HEK293 (cell line): ENCODE measurements around the gene FAM228B.

Experiments used
- CTCF ChIA-PET: fragments of 350-600 bp; formaldehyde crosslinking; extraction: SDS; loops from one replicate; lab custom pipeline; 2021; ENCODE audit warnings: antibody characterized with exemption; lab: Yijun Ruan, JAX
- POLR2A ChIA-PET: fragments of 300-600 bp; formaldehyde crosslinking; extraction: SDS; loops from one replicate; lab custom pipeline; 2020; ENCODE audit warnings: antibody characterized with exemption, inconsistent platforms; lab: Yijun Ruan, JAX
- H3K27ac ChIP-seq: fragments of 200-500 bp; sonication (Bioruptor generic); 2 replicates; pipeline ENCODE4 v1.5.1; 2014; ENCODE audit warnings: low read depth, low read length, control low read depth, inconsistent platforms; ENCODE audit errors: extremely low read depth
- H3K36me3 ChIP-seq, 2 experiments: fragments of 200-500 bp in 1 of 2; sonication (Bioruptor generic) in 1 of 2; 1 replicate in 1 of 2; 2 replicates in 1 of 2; pipeline ENCODE4 v1.5.1; 2014 to 2017; ENCODE audit warnings: inconsistent platforms in 2 of 2, low read length in 2 of 2; ENCODE audit not compliant: control insufficient read depth in 2 of 2, insufficient read depth in 1 of 2
- H3K4me1 ChIP-seq: fragments of 200-500 bp; sonication (Bioruptor generic); 2 replicates; pipeline ENCODE4 v1.5.1; 2014; ENCODE audit warnings: mild to moderate bottlenecking, low read length, inconsistent platforms; ENCODE audit not compliant: control insufficient read depth, insufficient read depth
- H3K4me3 ChIP-seq: 2 replicates; pipeline ENCODE4 v1.5.1; 2011; ENCODE audit warnings: low read depth, mild to moderate bottlenecking, control low read depth, low read length, moderate library complexity
- H3K9me3 ChIP-seq: fragments of 200-500 bp; sonication (Bioruptor generic); 2 replicates; pipeline ENCODE4 v1.5.1; 2014; ENCODE audit warnings: low read depth, low read length, inconsistent platforms; ENCODE audit not compliant: control insufficient read depth, insufficient read depth
- GLIS1 ChIP-seq: fragments of 450-650 bp; formaldehyde crosslinking; IDR thresholded peaks from 2 replicates; pipeline ENCODE4 v1.5.1; 2016; ENCODE audit warnings: missing biosample characterization, missing genetic modification characterization
- GLIS2 ChIP-seq: fragments of 450-650 bp; formaldehyde crosslinking; IDR thresholded peaks from 2 replicates; pipeline ENCODE4 v1.5.1; 2016; ENCODE audit warnings: missing biosample characterization, missing genetic modification characterization
- MZF1 ChIP-seq: fragments of 450-650 bp; formaldehyde crosslinking; IDR thresholded peaks from 2 replicates; pipeline ENCODE4 v1.5.1; 2017; ENCODE audit warnings: missing biosample characterization, missing genetic modification characterization, borderline replicate concordance
- OSR2 ChIP-seq: fragments of 450-650 bp; formaldehyde crosslinking; IDR thresholded peaks from 2 replicates; pipeline ENCODE4 v1.5.1; 2016; ENCODE audit warnings: missing biosample characterization, missing genetic modification characterization
- REST ChIP-seq: fragments of 450-650 bp; formaldehyde crosslinking; IDR thresholded peaks from 2 replicates; pipeline ENCODE4 v1.5.1; 2016; ENCODE audit warnings: missing biosample characterization, missing genetic modification characterization
- SETDB1 ChIP-seq: IDR thresholded peaks from one replicate; pipeline ENCODE4 v1.6.1; 2017; ENCODE audit warnings: mild to moderate bottlenecking, low read length, moderate library complexity, mixed read lengths; ENCODE audit not compliant: insufficient read length
- WT1 ChIP-seq: fragments of 450-650 bp; formaldehyde crosslinking; IDR thresholded peaks from 2 replicates; pipeline ENCODE4 v1.5.1; 2016; ENCODE audit warnings: missing biosample characterization, missing genetic modification characterization
- ZBTB21 ChIP-seq: fragments of 450-650 bp; formaldehyde crosslinking; IDR thresholded peaks from 2 replicates; pipeline ENCODE4 v1.5.1; 2017; ENCODE audit warnings: missing biosample characterization, missing genetic modification characterization
- ZFP3 ChIP-seq: fragments of 450-650 bp; formaldehyde crosslinking; IDR thresholded peaks from 2 replicates; pipeline ENCODE4 v1.5.1; 2016; ENCODE audit warnings: low read depth, missing biosample characterization, missing genetic modification characterization
- ZNF175 ChIP-seq: fragments of 450-650 bp; formaldehyde crosslinking; IDR thresholded peaks from 2 replicates; pipeline ENCODE4 v1.5.1; 2016; ENCODE audit warnings: missing biosample characterization, missing genetic modification characterization
- ZNF2 ChIP-seq: fragments of 450-650 bp; formaldehyde crosslinking; IDR thresholded peaks from 2 replicates; pipeline ENCODE4 v1.5.1; 2016; ENCODE audit warnings: missing biosample characterization, missing genetic modification characterization
- ZNF202 ChIP-seq: fragments of 450-650 bp; formaldehyde crosslinking; IDR thresholded peaks from 2 replicates; pipeline ENCODE4 v1.5.1; 2016; ENCODE audit warnings: missing biosample characterization, missing genetic modification characterization, borderline replicate concordance
- ZNF211 ChIP-seq: fragments of 450-650 bp; formaldehyde crosslinking; IDR thresholded peaks from 2 replicates; pipeline ENCODE4 v1.5.1; 2016; ENCODE audit warnings: low read depth, missing biosample characterization, missing genetic modification characterization
- ZNF274 ChIP-seq, 2 experiments: fragments of 200-500 bp in 1 of 2; fragments of 450-650 bp in 1 of 2; sonication (Bioruptor generic) in 1 of 2; formaldehyde crosslinking in 1 of 2; IDR thresholded peaks; 2 replicates each; pipeline versions ENCODE4 v1.5.1 to v1.6.1; 2014 to 2016; ENCODE audit warnings: borderline replicate concordance in 1 of 2, inconsistent platforms in 1 of 2, low read length in 1 of 2, missing biosample characterization in 1 of 2, missing genetic modification characterization in 1 of 2
- ZNF292 ChIP-seq: fragments of 450-650 bp; formaldehyde crosslinking; IDR thresholded peaks from 2 replicates; pipeline ENCODE4 v1.5.1; 2016; ENCODE audit warnings: low read depth, missing biosample characterization, missing genetic modification characterization, borderline replicate concordance
- ZNF302 ChIP-seq: fragments of 450-650 bp; formaldehyde crosslinking; IDR thresholded peaks from 2 replicates; pipeline ENCODE4 v1.5.1; 2016; ENCODE audit warnings: missing biosample characterization, missing genetic modification characterization, low read depth
- ZNF341 ChIP-seq: fragments of 450-650 bp; formaldehyde crosslinking; IDR thresholded peaks from 2 replicates; pipeline ENCODE4; 2016; ENCODE audit warnings: low read depth, missing biosample characterization, missing genetic modification characterization
- ZNF473 ChIP-seq: fragments of 450-650 bp; formaldehyde crosslinking; IDR thresholded peaks from 2 replicates; pipeline ENCODE4 v1.5.1; 2017; ENCODE audit warnings: missing biosample characterization, missing genetic modification characterization
- ZNF521 ChIP-seq: fragments of 450-650 bp; formaldehyde crosslinking; IDR thresholded peaks from 2 replicates; pipeline ENCODE4 v1.5.1; 2017; ENCODE audit warnings: missing biosample characterization, mild to moderate bottlenecking, missing genetic modification characterization
- ZNF580 ChIP-seq: fragments of 450-650 bp; formaldehyde crosslinking; IDR thresholded peaks from 2 replicates; pipeline ENCODE4 v1.5.1; 2016; ENCODE audit warnings: missing biosample characterization, missing genetic modification characterization
- ZNF585B ChIP-seq: fragments of 450-650 bp; formaldehyde crosslinking; IDR thresholded peaks from 2 replicates; pipeline ENCODE4 v1.5.1; 2016; ENCODE audit warnings: missing biosample characterization, missing genetic modification characterization
- ZNF658 ChIP-seq: fragments of 450-650 bp; formaldehyde crosslinking; IDR thresholded peaks from 2 replicates; pipeline ENCODE4; 2016; ENCODE audit warnings: missing biosample characterization, missing genetic modification characterization
- ZNF76 ChIP-seq: fragments of 450-650 bp; formaldehyde crosslinking; IDR thresholded peaks from 2 replicates; pipeline ENCODE4; 2016; ENCODE audit warnings: low read depth, missing biosample characterization, missing genetic modification characterization, borderline replicate concordance
- ZNF785 ChIP-seq: fragments of 450-650 bp; formaldehyde crosslinking; IDR thresholded peaks from 2 replicates; pipeline ENCODE4 v1.5.1; 2016; ENCODE audit warnings: missing biosample characterization, missing genetic modification characterization
- ZNF792 ChIP-seq: fragments of 450-650 bp; formaldehyde crosslinking; IDR thresholded peaks from 2 replicates; pipeline ENCODE4 v1.5.1; 2016; ENCODE audit warnings: missing biosample characterization, missing genetic modification characterization
- TF ChIP-seq, protein P1 (sequence below): fragments of 450-650 bp; formaldehyde crosslinking; IDR thresholded peaks from 2 replicates; pipeline ENCODE4 v1.5.1; 2016; ENCODE audit warnings: missing biosample characterization, missing genetic modification characterization, borderline replicate concordance
- TF ChIP-seq, protein P2 (sequence below): fragments of 450-650 bp; formaldehyde crosslinking; IDR thresholded peaks from 2 replicates; pipeline ENCODE4 v1.5.1; 2016; ENCODE audit warnings: missing biosample characterization, missing genetic modification characterization

Gene FAM228B

GRCh38 chr2:24182507-24182906 lies 59.2 kb downstream of the FAM228B start:
- ChIA-PET POLR2A (no interaction called here), CTCF (no interaction called here)
- no peak overlapping the region for H3K4me3 ChIP-seq
- no peaks in the 10 kb centered on the region for H3K9me3 ChIP-seq
- H3K4me1 ChIP-seq = no peaks in the 10 kb centered on the region
- H3K36me3 ChIP-seq = no peaks in the 10 kb centered on the region
- TF ChIP-seq WT1 (tag by site-specific recombination) (no peak), OSR2 (no peak), ZNF76 (tag by site-specific recombination) (no peak), ZNF521 (tag by site-specific recombination) (no peak), ZNF792 (tag by site-specific recombination) (no peak), ZNF292 (tag by site-specific recombination) (no peak), ZNF473 (tag by site-specific recombination) (no peak), ZNF211 (tag by site-specific recombination) (no peak), ZBTB21 (tag by site-specific recombination) (no peak), ZNF175 (no peak), ZNF341 (tag by site-specific recombination) (no peak), SETDB1 (no peak), ZFP3 (no peak), GLIS2 (tag by site-specific recombination) (no peak)
- TF ChIP-seq, protein P1, sequence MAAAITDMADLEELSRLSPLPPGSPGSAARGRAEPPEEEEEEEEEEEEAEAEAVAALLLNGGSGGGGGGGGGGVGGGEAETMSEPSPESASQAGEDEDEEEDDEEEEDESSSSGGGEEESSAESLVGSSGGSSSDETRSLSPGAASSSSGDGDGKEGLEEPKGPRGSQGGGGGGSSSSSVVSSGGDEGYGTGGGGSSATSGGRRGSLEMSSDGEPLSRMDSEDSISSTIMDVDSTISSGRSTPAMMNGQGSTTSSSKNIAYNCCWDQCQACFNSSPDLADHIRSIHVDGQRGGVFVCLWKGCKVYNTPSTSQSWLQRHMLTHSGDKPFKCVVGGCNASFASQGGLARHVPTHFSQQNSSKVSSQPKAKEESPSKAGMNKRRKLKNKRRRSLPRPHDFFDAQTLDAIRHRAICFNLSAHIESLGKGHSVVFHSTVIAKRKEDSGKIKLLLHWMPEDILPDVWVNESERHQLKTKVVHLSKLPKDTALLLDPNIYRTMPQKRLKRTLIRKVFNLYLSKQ = no peak
- H3K27ac ChIP-seq = no peak overlapping the region

DNA sequence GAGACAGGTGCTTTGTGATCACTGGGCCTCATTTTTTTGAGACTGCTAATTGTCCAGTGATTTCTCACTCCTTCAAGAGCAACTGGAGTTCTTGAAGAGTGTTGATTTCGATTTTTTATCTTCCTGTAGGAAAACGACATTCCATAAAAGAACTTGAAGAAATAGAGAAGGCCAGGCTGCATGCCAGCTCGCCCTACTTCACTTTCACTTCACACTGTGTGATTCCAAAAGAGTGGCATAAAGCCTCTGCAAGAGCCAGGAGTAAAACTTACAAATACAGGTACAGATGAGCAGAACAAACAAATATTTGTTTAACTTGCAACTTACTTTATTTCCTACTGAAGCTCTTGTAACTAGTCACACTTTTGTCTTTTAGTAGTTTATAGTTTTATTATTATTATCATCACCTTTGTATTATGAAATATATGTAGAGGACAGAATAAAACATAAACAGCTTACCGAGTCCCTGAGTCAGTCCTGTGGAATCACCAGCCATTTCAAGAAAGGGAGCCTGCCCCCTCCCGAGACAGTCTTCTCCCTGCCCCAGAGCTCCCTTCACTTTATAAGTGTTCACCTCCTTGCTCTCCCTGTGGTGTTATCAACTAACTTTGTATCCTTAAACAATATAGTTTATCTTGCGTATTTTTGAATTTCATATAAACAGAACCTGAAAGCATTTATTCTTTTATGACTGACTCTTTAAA lies 60.2 kb downstream of the FAM228B start:
- ChIA-PET POLR2A (no interaction called here), CTCF (interaction anchor here (1.1 kb wide), 1 partner anchor 13 kb away, joined by 5 read pairs; no protein-coding TSS in a partner anchor)
- Histone ChIP-seq H3K36me3 (no peaks in the 10 kb centered on the region), H3K9me3 (no peaks in the 10 kb centered on the region), H3K4me1 (no peaks in the 10 kb centered on the region), H3K27ac (no peak overlapping the region), H3K4me3 (no peak overlapping the region)
- TF ChIP-seq, protein P2, sequence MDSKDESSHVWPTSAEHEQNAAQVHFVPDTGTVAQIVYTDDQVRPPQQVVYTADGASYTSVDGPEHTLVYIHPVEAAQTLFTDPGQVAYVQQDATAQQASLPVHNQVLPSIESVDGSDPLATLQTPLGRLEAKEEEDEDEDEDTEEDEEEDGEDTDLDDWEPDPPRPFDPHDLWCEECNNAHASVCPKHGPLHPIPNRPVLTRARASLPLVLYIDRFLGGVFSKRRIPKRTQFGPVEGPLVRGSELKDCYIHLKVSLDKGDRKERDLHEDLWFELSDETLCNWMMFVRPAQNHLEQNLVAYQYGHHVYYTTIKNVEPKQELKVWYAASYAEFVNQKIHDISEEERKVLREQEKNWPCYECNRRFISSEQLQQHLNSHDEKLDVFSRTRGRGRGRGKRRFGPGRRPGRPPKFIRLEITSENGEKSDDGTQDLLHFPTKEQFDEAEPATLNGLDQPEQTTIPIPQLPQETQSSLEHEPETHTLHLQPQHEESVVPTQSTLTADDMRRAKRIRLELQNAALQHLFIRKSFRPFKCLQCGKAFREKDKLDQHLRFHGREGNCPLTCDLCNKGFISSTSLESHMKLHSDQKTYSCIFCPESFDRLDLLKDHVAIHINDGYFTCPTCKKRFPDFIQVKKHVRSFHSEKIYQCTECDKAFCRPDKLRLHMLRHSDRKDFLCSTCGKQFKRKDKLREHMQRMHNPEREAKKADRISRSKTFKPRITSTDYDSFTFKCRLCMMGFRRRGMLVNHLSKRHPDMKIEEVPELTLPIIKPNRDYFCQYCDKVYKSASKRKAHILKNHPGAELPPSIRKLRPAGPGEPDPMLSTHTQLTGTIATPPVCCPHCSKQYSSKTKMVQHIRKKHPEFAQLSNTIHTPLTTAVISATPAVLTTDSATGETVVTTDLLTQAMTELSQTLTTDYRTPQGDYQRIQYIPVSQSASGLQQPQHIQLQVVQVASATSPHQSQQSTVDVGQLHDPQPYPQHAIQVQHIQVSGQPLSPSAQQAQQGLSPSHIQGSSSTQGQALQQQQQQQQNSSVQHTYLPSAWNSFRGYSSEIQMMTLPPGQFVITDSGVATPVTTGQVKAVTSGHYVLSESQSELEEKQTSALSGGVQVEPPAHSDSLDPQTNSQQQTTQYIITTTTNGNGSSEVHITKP (tag by site-specific recombination) = no peak
- TF ChIP-seq ZNF2 (tag by site-specific recombination) (no peak), ZNF302 (no peak), ZNF658 (no peak), ZNF274 (IDR thresholded peaks at IDR 0.05; ENCODE audit: low read length) (no peak), ZNF274 (tag by site-specific recombination; IDR thresholded peaks at IDR 0.05; ENCODE audit: borderline replicate concordance) (no peak), ZNF202 (tag by site-specific recombination) (no peak), ZBTB21 (tag by site-specific recombination) (no peak), ZNF585B (tag by site-specific recombination) (no peak), GLIS1 (tag by site-specific recombination) (no peak), MZF1 (tag by site-specific recombination) (no peak), ZNF580 (tag by site-specific recombination) (no peak), REST (no peak), ZNF785 (no peak)
